AG09319 (cell line): ENCODE results near the gene IL19.

ENCODE experiments used
- DNase-seq: peaks from one replicate; pipeline ENCODE4 v3.0.0-alpha.2; 2010; ENCODE audit warnings: low read depth; ENCODE audit errors: extremely low read depth
- TF ChIP-seq, protein P1 (sequence below): IDR thresholded peaks from 2 replicates; pipeline ENCODE4 v1.5.1; 2011; ENCODE audit warnings: low read depth, mild to moderate bottlenecking, inconsistent platforms, low read length, moderate library complexity

Gene IL19

DNA sequence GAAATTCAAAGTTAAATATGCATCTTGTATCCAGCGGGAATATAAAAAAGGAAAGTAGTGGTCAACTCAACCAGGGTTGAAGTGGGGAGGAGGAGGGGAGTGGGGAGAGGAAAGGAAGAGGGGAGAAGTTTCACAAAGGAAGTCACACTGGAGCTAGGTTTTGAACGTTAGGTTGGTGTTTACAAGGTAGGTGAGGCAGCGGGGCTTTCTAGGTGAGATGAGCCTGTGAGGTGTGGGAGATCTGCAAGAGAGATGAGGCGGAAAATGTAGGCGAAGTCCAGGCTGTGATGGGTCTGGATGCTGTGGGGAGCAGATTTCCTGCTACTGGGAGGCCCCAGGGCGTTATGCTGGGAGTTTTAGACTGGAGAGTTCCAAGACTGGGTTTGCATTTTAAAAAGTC lies 58.7 kb downstream of the IL19 start:
- no peak for DNase-seq
- TF ChIP-seq, protein P1, sequence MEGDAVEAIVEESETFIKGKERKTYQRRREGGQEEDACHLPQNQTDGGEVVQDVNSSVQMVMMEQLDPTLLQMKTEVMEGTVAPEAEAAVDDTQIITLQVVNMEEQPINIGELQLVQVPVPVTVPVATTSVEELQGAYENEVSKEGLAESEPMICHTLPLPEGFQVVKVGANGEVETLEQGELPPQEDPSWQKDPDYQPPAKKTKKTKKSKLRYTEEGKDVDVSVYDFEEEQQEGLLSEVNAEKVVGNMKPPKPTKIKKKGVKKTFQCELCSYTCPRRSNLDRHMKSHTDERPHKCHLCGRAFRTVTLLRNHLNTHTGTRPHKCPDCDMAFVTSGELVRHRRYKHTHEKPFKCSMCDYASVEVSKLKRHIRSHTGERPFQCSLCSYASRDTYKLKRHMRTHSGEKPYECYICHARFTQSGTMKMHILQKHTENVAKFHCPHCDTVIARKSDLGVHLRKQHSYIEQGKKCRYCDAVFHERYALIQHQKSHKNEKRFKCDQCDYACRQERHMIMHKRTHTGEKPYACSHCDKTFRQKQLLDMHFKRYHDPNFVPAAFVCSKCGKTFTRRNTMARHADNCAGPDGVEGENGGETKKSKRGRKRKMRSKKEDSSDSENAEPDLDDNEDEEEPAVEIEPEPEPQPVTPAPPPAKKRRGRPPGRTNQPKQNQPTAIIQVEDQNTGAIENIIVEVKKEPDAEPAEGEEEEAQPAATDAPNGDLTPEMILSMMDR, result no peak

DNA sequence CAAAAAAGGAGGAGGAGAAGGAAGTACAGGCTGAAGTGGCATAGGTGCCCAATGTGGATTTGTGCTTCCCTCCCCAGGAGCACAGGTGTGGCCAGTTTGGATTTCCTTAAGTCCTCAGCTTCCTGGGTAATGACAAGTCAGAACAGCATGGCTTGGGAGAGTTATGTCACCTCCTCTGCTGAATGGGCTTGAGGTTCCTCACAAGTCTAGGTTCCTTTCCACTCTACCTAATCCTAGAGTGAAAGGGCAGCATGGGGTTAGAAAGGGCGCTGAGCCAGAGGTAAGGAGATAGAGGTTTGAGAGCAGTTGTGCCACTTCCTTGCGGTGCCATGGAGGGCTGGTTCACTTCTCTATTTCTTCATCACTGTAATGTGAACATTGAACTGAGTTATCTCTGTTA lies 59.3 kb downstream of the IL19 start:
- TF ChIP-seq, protein P1, result no peak
- no peak for DNase-seq

DNA sequence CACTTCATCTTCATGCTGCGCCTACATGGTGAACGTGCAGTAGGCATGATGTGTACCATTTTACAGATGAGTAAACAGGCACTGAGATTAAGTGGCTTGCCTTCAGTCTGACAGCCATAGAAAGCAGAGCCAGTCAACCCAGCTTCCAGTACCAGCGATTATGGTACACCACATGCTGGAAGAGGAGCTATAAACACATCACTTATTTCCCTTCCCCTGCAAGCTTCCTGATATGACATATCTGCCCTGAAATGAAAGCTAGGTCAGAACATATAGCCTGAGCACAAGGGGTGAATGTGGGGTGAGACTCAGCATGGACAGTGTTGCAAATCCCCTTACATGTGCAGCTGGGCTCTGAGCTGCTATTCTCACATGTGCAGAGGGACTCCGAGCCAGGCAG lies 61.1 kb downstream of the IL19 start:
- TF ChIP-seq, protein P1, result no peak
- DNase-seq, result no peak

DNA sequence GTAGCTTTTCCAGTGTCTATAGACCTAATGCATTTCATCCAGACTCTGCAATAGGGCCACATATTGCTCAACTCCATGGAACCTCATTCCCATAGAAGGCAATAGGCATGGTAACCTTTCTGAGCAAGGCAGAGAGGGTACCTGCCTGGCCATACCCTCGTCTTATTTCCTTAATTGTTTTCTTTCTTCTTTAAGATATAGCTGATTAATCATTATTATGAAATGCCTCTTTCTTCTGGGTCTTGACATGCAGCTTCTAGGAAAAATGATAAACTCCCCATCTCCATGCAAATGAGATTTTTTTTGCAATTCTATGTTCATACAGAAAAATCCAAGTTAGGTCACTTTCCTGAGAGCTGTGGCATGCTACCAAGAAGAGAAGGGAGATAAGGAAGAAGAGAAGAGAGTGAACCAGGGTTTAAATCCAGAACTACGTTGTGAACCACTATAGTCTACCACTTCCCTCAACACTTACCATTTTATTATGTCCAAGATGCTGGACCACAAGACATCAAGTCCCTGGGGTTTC lies 61.8 kb downstream of the IL19 start:
- DNase-seq, result no peak
- TF ChIP-seq, protein P1, result no peak

DNA sequence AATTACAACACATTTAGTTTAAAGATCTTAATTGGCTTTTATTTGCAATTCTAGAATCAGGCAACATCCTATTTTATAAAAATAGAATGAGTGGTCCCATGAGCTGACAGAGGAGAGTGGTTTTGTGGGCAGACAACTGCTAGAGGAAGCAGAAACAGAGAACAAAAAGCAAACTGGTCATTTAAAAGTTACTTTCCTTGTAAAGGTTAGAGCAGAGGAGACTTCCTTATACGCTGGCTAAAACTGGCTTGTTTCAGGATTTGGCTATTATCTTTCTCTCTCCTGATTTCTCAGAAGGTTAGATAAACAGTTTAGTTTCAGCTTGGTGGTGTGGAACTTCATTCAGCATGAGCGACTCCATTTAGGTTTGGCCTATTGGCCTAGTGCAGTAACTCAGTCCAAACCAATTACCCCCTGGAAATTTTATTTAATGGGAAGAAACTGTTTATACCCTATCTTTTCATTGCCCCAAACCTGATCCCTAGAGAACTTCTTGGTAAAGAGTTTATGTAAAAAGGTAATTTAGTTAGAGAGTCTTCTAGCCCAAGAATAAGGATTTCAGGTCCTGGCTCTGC lies 62.6 kb downstream of the IL19 start:
- no peak for DNase-seq
- TF ChIP-seq, protein P1, result no peak

DNA sequence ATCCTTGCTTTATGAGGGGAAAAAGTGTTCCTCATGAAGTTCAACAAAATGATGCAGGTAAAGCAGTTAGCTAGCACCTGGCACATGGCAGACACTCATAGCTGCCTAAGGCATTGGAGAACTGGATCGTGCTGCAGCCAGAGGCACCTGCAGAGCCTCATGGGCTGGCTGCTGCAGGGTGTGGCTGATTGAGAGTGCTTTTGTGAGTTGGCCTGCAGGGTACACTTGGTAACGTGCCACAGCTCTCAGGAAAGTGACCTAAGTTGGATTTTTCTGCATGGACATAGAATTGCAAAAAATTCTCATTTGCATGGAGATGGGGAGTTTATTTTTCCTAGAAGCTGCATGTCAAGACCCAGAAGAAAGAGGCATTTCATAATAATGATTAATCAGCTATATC lies 63.2 kb downstream of the IL19 start:
- DNase-seq, result no peak
- TF ChIP-seq, protein P1, result no peak

DNA sequence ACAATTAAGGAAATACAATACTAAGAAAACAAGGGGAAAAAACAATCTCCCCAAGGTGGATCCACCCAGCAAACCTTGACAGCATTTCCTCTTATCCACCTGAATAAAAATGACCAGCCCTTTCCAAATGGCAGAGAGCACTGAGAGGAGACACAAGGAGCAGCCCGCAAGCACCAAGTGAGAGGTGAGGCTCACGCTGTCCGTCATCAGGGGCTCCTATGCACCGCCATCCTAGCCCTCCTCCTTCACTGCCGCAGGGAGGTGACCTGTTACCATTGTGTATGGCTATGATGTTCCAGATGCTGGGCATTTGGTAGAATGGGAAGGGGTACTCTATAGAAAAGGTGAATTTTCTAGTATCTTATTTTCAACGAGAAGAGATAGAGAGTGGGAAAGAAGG lies 63.6 kb downstream of the IL19 start:
- no peak for DNase-seq
- TF ChIP-seq, protein P1, result no peak
